Fibroblast of lung (primary cell): ENCODE results near the gene BABAM2.

Source experiments
- EZH2 ChIP-seq: IDR thresholded peaks from 2 replicates; pipeline ENCODE4 v1.5.1; 2012; ENCODE audit warnings: low read length, control low read depth, mild to moderate bottlenecking; ENCODE audit errors: missing control alignments
- TF ChIP-seq, protein P1 (sequence below), 2 donors: IDR thresholded peaks in 1 of 2; conservative IDR thresholded peaks in 1 of 2; 1 replicate in 1 of 2; 2 replicates in 1 of 2; pipeline ENCODE4 v1.5.1; 2011 to 2012; ENCODE audit warnings: low read length in 2 of 2, control low read depth in 1 of 2, inconsistent platforms in 1 of 2, low read depth in 1 of 2, mild to moderate bottlenecking in 1 of 2

DNA sequence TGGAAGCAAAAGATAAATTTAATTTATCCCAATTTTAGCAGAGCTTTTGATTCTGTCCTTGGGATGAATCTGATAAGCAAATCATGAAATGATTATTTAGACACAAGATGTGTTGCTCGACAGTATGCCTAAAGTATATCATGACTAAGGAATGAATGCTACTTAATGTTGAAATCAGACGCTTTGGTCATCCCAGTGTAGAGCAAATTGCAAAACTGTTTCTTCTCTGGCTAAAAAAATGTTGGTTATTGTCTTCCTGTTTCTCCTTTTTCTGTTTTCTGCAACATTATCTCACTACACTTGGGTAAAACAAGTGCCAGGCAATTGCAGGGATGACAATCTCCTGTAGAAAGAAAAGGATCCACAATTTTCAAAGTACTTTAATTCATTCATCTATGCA lies 66.4 kb downstream of the BABAM2 start:
- TF ChIP-seq, protein P1, sequence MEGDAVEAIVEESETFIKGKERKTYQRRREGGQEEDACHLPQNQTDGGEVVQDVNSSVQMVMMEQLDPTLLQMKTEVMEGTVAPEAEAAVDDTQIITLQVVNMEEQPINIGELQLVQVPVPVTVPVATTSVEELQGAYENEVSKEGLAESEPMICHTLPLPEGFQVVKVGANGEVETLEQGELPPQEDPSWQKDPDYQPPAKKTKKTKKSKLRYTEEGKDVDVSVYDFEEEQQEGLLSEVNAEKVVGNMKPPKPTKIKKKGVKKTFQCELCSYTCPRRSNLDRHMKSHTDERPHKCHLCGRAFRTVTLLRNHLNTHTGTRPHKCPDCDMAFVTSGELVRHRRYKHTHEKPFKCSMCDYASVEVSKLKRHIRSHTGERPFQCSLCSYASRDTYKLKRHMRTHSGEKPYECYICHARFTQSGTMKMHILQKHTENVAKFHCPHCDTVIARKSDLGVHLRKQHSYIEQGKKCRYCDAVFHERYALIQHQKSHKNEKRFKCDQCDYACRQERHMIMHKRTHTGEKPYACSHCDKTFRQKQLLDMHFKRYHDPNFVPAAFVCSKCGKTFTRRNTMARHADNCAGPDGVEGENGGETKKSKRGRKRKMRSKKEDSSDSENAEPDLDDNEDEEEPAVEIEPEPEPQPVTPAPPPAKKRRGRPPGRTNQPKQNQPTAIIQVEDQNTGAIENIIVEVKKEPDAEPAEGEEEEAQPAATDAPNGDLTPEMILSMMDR (conservative IDR thresholded peaks at IDR 0.05 in 1 of 2, IDR thresholded peaks at IDR 0.05 in 1 of 2; ENCODE audit: low read depth in 1 of 2, low read length in 2 of 2), result no peak
- TF ChIP-seq EZH2, result no peak
